Prostate gland (tissue), 2 donors: Measurements from ENCODE around the gene ADGRG6.

ENCODE experiments used
- CTCF ChIP-seq, 4 experiments: fragments of 200-600 bp in 2 of 4; fragments of 450-650 bp in 2 of 4; sonication (generic) in 2 of 4; IDR thresholded peaks; 1 replicate in 3 of 4; 2 replicates in 1 of 4; pipeline ENCODE4 v1.5.1; 2016 to 2019; ENCODE audit warnings: antibody characterized with exemption in 4 of 4, mild to moderate bottlenecking in 2 of 4, moderate library complexity in 2 of 4
- POLR2A ChIP-seq: fragments of 450-650 bp; IDR thresholded peaks from one replicate; pipeline ENCODE4 v1.6.1; 2016; ENCODE audit warnings: antibody characterized with exemption, mild to moderate bottlenecking
- POLR2AphosphoS5 ChIP-seq: sonication (generic); formaldehyde crosslinking; IDR thresholded peaks from one replicate; pipeline ENCODE4 v1.6.1; 2017; ENCODE audit warnings: antibody characterized with exemption

- TF ChIP-seq CTCF (IDR thresholded peaks at IDR 0.05) = no peak
- no peak for TF ChIP-seq POLR2AphosphoS5
- TF ChIP-seq POLR2A = no peak
These were observed 47.5 kb downstream of the ADGRG6 start for GRCh38 chr6:142349215-142349823.
